Mesendoderm (in vitro differentiated cells): ENCODE measurements around the gene EPS8.

ENCODE experiments used
- DNase-seq: peaks from one replicate; pipeline ENCODE4 v3.0.0; 2013
- H2AK5ac ChIP-seq: 2 replicates; pipeline ENCODE4 v1.6.1; 2013; ENCODE audit warnings: low read length, inconsistent platforms
- H2BK120ac ChIP-seq: 2 replicates; pipeline ENCODE4 v1.6.1; 2013; ENCODE audit warnings: low read depth, mild to moderate bottlenecking, low read length, moderate library complexity, mixed read lengths
- H2BK15ac ChIP-seq: replicated peaks from 2 replicates; pipeline ENCODE4 v1.6.1; 2013; ENCODE audit warnings: low read depth, mild to moderate bottlenecking, moderate library complexity
- H2BK5ac ChIP-seq: 2 replicates; pipeline ENCODE4 v1.6.1; 2013; ENCODE audit warnings: low read length, inconsistent platforms
- H3K18ac ChIP-seq: 2 replicates; pipeline ENCODE4 v1.6.1; 2013; ENCODE audit warnings: mild to moderate bottlenecking, low read length, mixed read lengths
- H3K23ac ChIP-seq: one replicate; pipeline ENCODE4 v1.6.1; 2013; ENCODE audit warnings: low read length
- H3K27ac ChIP-seq: 2 replicates; pipeline ENCODE4 v1.5.1; 2013; ENCODE audit warnings: low read depth, mild to moderate bottlenecking, inconsistent platforms, low read length, moderate library complexity
- H3K27me3 ChIP-seq: 2 replicates; pipeline ENCODE4 v1.6.1; 2013; ENCODE audit warnings: low read length, control low read depth, mild to moderate bottlenecking, inconsistent platforms; ENCODE audit not compliant: insufficient read depth, poor library complexity
- H3K36me3 ChIP-seq: 2 replicates; pipeline ENCODE4 v1.6.1; 2013; ENCODE audit warnings: low read length, inconsistent platforms; ENCODE audit not compliant: control insufficient read depth, insufficient read depth
- H3K4ac ChIP-seq: one replicate; pipeline ENCODE4 v1.6.1; 2013; ENCODE audit warnings: low read depth, mild to moderate bottlenecking, low read length, moderate library complexity
- H3K4me1 ChIP-seq: 2 replicates; pipeline ENCODE4 v1.6.1; 2013; ENCODE audit warnings: low read depth, low read length, inconsistent platforms; ENCODE audit not compliant: control insufficient read depth
- H3K4me2 ChIP-seq: 2 replicates; pipeline ENCODE4 v1.6.1; 2013; ENCODE audit warnings: low read length
- H3K4me3 ChIP-seq: 2 replicates; pipeline ENCODE4 v1.5.1; 2013; ENCODE audit warnings: mild to moderate bottlenecking, low read length
- H3K56ac ChIP-seq: one replicate; pipeline ENCODE4 v1.6.1; 2013; ENCODE audit warnings: low read length
- H3K79me1 ChIP-seq: 2 replicates; pipeline ENCODE4 v1.6.1; 2013; ENCODE audit warnings: low read length, inconsistent platforms
- H3K79me2 ChIP-seq: 2 replicates; pipeline ENCODE4 v1.6.1; 2013; ENCODE audit warnings: mild to moderate bottlenecking, low read length; ENCODE audit not compliant: control insufficient read depth, insufficient read depth
- H3K9ac ChIP-seq: 2 replicates; pipeline ENCODE4 v1.6.1; 2013; ENCODE audit warnings: low read length, inconsistent platforms
- H4K5ac ChIP-seq: one replicate; pipeline ENCODE4 v1.6.1; 2013; ENCODE audit warnings: low read length
- H4K8ac ChIP-seq: one replicate; pipeline ENCODE4 v1.6.1; 2013; ENCODE audit warnings: low read depth, mild to moderate bottlenecking, control low read depth, low read length, moderate library complexity
- WGBS: extraction: QIAGEN DNeasy Blood & Tissue Kit; methylation state at CpG from one replicate; pipeline ENCODE4 v1.1.7; 2013; ENCODE audit warnings: low lambda C conversion rate, missing lambda C conversion rate; ENCODE audit not compliant: insufficient coverage; ENCODE audit errors: extremely low coverage; 5-methylcytosine and 5-hydroxymethylcytosine counted together

The EPS8 gene

GRCh38 chr12:15662983-15663659, 126.1 kb downstream of the EPS8 start:
- Histone ChIP-seq H3K18ac (no peak overlapping the region), H3K36me3 (no peaks in the 10 kb centered on the region), H3K79me1 (no peaks in the 10 kb centered on the region), H3K79me2 (no peaks in the 10 kb centered on the region), H2BK120ac (no peak overlapping the region), H3K4me2 (no peak overlapping the region), H2AK5ac (no peak overlapping the region), H4K8ac (no peak overlapping the region), H2BK5ac (no peak overlapping the region), H3K27ac (no peak overlapping the region), H3K4ac (no peak overlapping the region), H4K5ac (no peak overlapping the region), H3K4me1 (no peaks in the 10 kb centered on the region), H3K27me3 (no peaks in the 10 kb centered on the region), H3K9ac (no peak overlapping the region), H2BK15ac (no peak overlapping the region), H3K56ac (no peak overlapping the region), H3K23ac (no peak overlapping the region), H3K4me3 (no peak overlapping the region)
- no CpG with 5 or more reads among the region's 5 CpGs for WGBS
- no peak for DNase-seq

DNA sequence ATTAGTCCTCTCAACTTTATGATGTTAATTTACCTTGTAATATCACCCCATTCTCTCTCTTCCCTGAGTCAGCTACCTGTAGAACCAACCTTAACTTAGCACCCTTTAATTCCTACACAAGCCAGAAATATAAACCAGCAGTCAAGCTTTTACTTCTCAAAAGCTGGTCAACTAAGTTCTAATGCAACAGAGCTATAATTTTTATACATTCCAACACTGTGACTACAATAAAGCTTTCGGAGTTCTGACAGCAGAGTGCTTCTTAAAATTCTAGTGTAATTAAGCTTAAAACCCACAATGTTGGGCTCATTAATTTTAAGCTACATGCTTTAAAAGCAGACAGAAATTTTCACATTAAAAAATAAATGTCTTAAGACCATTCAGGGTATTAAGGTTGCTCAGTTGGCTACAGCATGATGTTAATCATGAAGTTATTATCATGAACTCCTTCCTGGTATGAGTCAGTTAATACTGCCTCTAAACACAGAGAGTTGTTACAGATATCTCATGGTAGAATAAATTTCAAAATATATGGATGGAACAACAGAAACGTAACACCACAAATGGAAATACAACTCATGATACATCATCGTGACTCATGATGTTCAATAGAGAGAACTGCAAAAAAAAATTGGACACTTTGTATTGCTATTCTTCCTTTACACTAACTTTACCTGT, 126.7 kb downstream of the EPS8 start:
- H2AK5ac ChIP-seq = no peak overlapping the region
- no peak overlapping the region for H3K4ac ChIP-seq
- H3K79me2 ChIP-seq = no peaks in the 10 kb centered on the region
- H3K9ac ChIP-seq = no peak overlapping the region
- no peaks in the 10 kb centered on the region for H3K27me3 ChIP-seq
- H3K36me3 ChIP-seq = no peaks in the 10 kb centered on the region
- no peak overlapping the region for H3K4me3 ChIP-seq
- no peak overlapping the region for H2BK5ac ChIP-seq
- no peak overlapping the region for H3K4me2 ChIP-seq
- WGBS = no CpG with 5 or more reads among the region's 3 CpGs
- no peak overlapping the region for H4K5ac ChIP-seq
- no peak overlapping the region for H3K56ac ChIP-seq
- DNase-seq = no peak
- H3K79me1 ChIP-seq = no peaks in the 10 kb centered on the region
- H3K18ac ChIP-seq = no peak overlapping the region
- H3K4me1 ChIP-seq = no peaks in the 10 kb centered on the region
- H2BK120ac ChIP-seq = no peak overlapping the region
- no peak overlapping the region for H3K27ac ChIP-seq
- H2BK15ac ChIP-seq = no peak overlapping the region
- no peak overlapping the region for H3K23ac ChIP-seq
- no peak overlapping the region for H4K8ac ChIP-seq

- H3K79me1 ChIP-seq = no peaks in the 10 kb centered on the region
- no peak overlapping the region for H4K8ac ChIP-seq
- no peak overlapping the region for H2BK5ac ChIP-seq
- H3K56ac ChIP-seq = no peak overlapping the region
- no peak overlapping the region for H2BK120ac ChIP-seq
- DNase-seq = no peak
- no peak overlapping the region for H2BK15ac ChIP-seq
- no peak overlapping the region for H3K23ac ChIP-seq
- H3K27ac ChIP-seq = no peak overlapping the region
- no peak overlapping the region for H4K5ac ChIP-seq
- WGBS = no CpG with 5 or more reads among the region's 2 CpGs
- no peak overlapping the region for H3K4me3 ChIP-seq
- H2AK5ac ChIP-seq = no peak overlapping the region
- H3K79me2 ChIP-seq = no peaks in the 10 kb centered on the region
- H3K4me2 ChIP-seq = no peak overlapping the region
- H3K18ac ChIP-seq = no peak overlapping the region
- no peak overlapping the region for H3K4ac ChIP-seq
- H3K4me1 ChIP-seq = no peaks in the 10 kb centered on the region
- no peaks in the 10 kb centered on the region for H3K36me3 ChIP-seq
- no peaks in the 10 kb centered on the region for H3K27me3 ChIP-seq
- H3K9ac ChIP-seq = no peak overlapping the region
These were observed 137.8 kb downstream of the EPS8 start for GRCh38 chr12:15651371-15651770.

DNA sequence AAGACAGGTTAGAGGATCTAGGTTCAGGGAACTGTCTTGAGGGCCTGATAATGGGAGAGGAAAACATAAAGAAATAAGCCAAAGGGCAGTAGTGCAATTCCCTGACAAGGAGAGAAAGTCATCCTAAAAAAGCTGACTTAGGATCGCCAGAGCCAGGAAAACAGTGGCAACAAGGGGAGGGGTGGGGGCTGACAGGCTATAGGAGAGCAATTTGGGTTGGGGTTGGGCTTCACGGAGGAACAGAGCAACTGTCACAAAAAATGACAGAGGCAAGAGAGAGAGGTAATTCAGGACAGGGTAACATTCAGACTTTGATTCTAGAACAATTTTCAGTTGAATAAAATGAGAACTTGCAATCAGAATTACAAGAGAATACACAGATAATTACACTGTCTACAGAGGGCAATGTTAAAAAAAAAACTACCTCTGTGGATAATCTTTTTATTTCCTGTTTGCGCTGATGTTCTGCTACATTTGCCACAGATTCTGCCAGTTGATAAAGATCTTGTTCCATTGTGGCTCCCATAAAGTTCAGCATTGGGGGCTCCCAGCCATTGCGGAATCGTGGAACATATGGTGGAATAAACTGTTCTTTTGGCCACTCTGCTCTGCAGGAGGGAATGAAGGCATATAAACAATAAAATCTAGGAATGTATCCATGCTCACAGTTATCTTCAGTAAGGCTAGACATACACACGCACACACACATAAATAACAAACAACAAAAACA, 138.6 kb downstream of the EPS8 start:
- no peak for DNase-seq
- Histone ChIP-seq H4K8ac (no peak overlapping the region), H2BK120ac (no peak overlapping the region), H3K4ac (no peak overlapping the region), H3K27me3 (no peaks in the 10 kb centered on the region), H3K9ac (no peak overlapping the region), H3K4me1 (no peaks in the 10 kb centered on the region), H4K5ac (no peak overlapping the region), H3K18ac (peak overlapping the region; percentile 39), H3K23ac (no peak overlapping the region), H3K56ac (no peak overlapping the region), H2BK5ac (no peak overlapping the region), H3K4me3 (no peak overlapping the region), H2AK5ac (no peak overlapping the region), H3K4me2 (no peak overlapping the region), H3K36me3 (no peaks in the 10 kb centered on the region), H2BK15ac (no peak overlapping the region), H3K27ac (no peak overlapping the region), H3K79me2 (no peaks in the 10 kb centered on the region), H3K79me1 (no peaks in the 10 kb centered on the region)
- WGBS = no CpG with 5 or more reads among the region's 6 CpGs

GRCh38 chr12:15649347-15649746, 139.8 kb downstream of the EPS8 start:
- H3K56ac ChIP-seq = no peak overlapping the region
- no peak overlapping the region for H4K5ac ChIP-seq
- WGBS = no CpG with 5 or more reads among the region's 1 CpG
- no peak overlapping the region for H3K4me3 ChIP-seq
- no peak overlapping the region for H2BK15ac ChIP-seq
- H3K4me1 ChIP-seq = no peaks in the 10 kb centered on the region
- no peak overlapping the region for H2AK5ac ChIP-seq
- H3K9ac ChIP-seq = no peak overlapping the region
- no peak overlapping the region for H4K8ac ChIP-seq
- H3K36me3 ChIP-seq = no peaks in the 10 kb centered on the region
- no peak for DNase-seq
- no peak overlapping the region for H2BK120ac ChIP-seq
- no peaks in the 10 kb centered on the region for H3K79me1 ChIP-seq
- H2BK5ac ChIP-seq = no peak overlapping the region
- no peaks in the 10 kb centered on the region for H3K27me3 ChIP-seq
- no peak overlapping the region for H3K18ac ChIP-seq
- H3K79me2 ChIP-seq = no peaks in the 10 kb centered on the region
- no peak overlapping the region for H3K4ac ChIP-seq
- H3K27ac ChIP-seq = no peak overlapping the region
- H3K23ac ChIP-seq = no peak overlapping the region
- H3K4me2 ChIP-seq = no peak overlapping the region
